Thyroid gland (tissue), 4 donors: ENCODE data around the gene TMEM167B. TPM values are rescaled to one million over a fixed set of nuclear protein-coding genes. Genes with fewer than 3 reads are reported as not detected.

ENCODE experiments used
- DNase-seq, 2 donors: peaks; one replicate each; pipeline ENCODE4 v3.0.0-alpha.2; 2019
- H3K27ac ChIP-seq, 3 donors: fragments of 200-600 bp; sonication (generic); 1 replicate in 2 of 3; 2 replicates in 1 of 3; pipeline ENCODE4 v1.5.1; 2016 to 2019; ENCODE audit warnings: mild to moderate bottlenecking in 1 of 3, moderate library complexity in 1 of 3
- H3K27me3 ChIP-seq: fragments of 200-600 bp; sonication (generic); one replicate; pipeline ENCODE4 v1.5.1; 2019
- H3K36me3 ChIP-seq, 2 donors: fragments of 200-600 bp; sonication (generic); one replicate each; pipeline ENCODE4 v1.5.1; 2016 to 2019
- H3K4me1 ChIP-seq, 2 donors: fragments of 200-600 bp; sonication (generic); one replicate each; pipeline ENCODE4 v1.5.1; 2017 to 2019
- H3K4me3 ChIP-seq, 3 donors: fragments of 200-600 bp; sonication (generic); replicated peaks in 1 of 3; 1 replicate in 2 of 3; 2 replicates in 1 of 3; pipeline ENCODE4 v1.5.1; 2016; ENCODE audit warnings: mild to moderate bottlenecking in 1 of 3
- H3K9me3 ChIP-seq: fragments of 200-600 bp; sonication (generic); one replicate; pipeline ENCODE4 v1.5.1; 2017
- CTCF ChIP-seq, 6 experiments: fragments of 200-600 bp in 3 of 6; fragments of 450-650 bp in 3 of 6; sonication (generic) in 3 of 6; IDR thresholded peaks; one replicate each; pipeline ENCODE4 v1.5.1; 2016 to 2019; ENCODE audit warnings: antibody characterized with exemption in 6 of 6, mild to moderate bottlenecking in 2 of 6, inconsistent platforms in 1 of 6, moderate library complexity in 1 of 6
- POLR2A ChIP-seq, 2 donors: fragments of 450-650 bp; IDR thresholded peaks; one replicate each; pipeline ENCODE4 v1.6.1; 2017; ENCODE audit warnings: antibody characterized with exemption in 2 of 2, mild to moderate bottlenecking in 2 of 2, moderate library complexity in 1 of 2
- WGBS, 2 donors: methylation state at CpG; one replicate each; pipeline ENCODE4 v1.1.5; 2017; 5-methylcytosine and 5-hydroxymethylcytosine counted together
- intact Hi-C: fragments of 100-400 bp; cut with DNase I; formaldehyde crosslinking; loops from one replicate; pipeline ENCODE4 v1.15.1; 2023
- total RNA-seq, 4 donors: library from RNA; depleted of rRNA; stranded (reverse); fragments of >200 nt; gene quantifications; one replicate each; pipeline ENCODE4 v1.2.3, GENCODE V29; 2016

Gene TMEM167B
- total RNA-seq, 4 donors from 2014 or later, result 36.5 to 46.5 (median 39.2) TPM

DNA sequence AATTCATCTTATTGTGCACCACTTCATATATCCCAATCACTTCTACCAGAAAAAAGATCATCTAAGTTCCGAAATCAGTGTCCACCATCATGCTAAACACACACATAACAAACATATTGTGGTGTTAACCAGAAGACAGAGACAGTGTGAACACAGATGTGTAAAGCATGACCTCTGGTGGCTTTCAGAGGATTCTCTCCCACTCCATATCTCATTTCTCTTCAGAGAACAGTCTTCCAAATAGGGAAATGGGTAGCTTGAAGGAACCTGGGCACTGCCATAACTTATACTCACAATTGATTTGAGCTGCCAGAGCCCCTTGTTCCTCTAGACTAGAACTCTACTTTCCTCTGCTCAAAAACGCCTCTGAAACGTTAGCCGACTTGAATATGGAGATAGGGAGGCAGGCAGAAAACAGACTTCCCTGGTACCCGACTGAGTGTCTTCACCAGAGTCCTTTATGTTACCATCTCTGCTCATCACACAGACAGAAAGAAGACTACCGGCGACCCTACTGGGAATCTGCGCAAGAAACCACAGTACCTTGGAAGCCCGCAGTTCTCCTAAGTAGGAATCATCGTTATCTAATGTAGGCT, 21.6 kb downstream of the TMEM167B start:
- H3K4me1 ChIP-seq, result peaks cover 13 to 21% of the 10 kb centered on the region in 2 donors
- no peak for TF ChIP-seq POLR2A (IDR thresholded peaks at IDR 0.05)
- TF ChIP-seq CTCF (IDR thresholded peaks at IDR 0.05), result no peak
- H3K27ac ChIP-seq, result no peak overlapping the region
- intact Hi-C loops, result loop anchor here (5.0 kb wide), 1 partner anchor 85 kb away; no protein-coding TSS in a partner anchor
- no peaks in the 10 kb centered on the region for H3K27me3 ChIP-seq
- 25 to 30% methylated on average over 10 of the region's 10 CpGs for WGBS, 2 donors
- H3K36me3 ChIP-seq, result no peaks in the 10 kb centered on the region
- no peak overlapping the region for H3K4me3 ChIP-seq
- H3K9me3 ChIP-seq, result no peaks in the 10 kb centered on the region
- DNase-seq, result no peak

DNA sequence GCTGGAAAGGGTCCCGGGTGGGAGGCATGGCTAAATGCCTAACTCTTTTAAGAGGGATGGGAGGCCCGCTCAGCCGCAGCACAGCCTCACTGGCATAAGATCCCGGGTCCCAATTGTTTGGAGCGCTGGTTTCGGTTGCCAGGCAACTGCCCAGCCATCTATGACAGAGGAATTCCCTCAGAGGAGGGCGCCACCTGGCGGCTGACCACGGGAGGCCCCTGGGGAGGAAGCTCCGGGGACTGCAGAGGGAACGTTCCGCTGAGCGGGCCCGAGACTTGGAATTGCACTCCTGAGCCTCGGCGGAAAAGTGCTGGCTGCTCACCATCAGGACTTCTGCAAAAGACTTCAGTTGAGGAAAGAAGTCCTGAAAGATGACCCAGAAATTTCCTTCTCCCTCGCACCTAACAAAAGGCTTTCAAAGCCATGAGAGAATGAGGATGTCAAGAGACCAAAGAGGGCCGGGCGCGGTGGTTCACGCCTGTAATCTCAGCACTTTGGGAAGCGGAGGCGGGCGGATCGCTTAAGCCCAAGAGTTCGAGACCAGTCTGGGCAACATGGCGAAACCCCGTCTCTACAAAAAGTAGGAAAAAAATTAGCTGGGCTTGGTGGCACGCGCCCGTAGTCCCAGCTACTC, 22.2 kb downstream of the TMEM167B start:
- intact Hi-C loops, result loop anchor here (5.0 kb wide), 1 partner anchor 85 kb away; no protein-coding TSS in a partner anchor
- Histone ChIP-seq H3K27me3 (no peaks in the 10 kb centered on the region), H3K9me3 (no peaks in the 10 kb centered on the region), H3K36me3 (no peaks in the 10 kb centered on the region), H3K4me3 (peak overlapping the region in 1 of 3 donors; percentile 13), H3K27ac (no peak overlapping the region), H3K4me1 (peaks cover 13 to 21% of the 10 kb centered on the region in 2 donors)
- peak; percentile 94 to 95 for DNase-seq
- TF ChIP-seq POLR2A (IDR thresholded peaks at IDR 0.05) (no peak), CTCF (IDR thresholded peaks at IDR 0.05) (peak; percentile 75 to 95 (median 94))
- 10 to 11% methylated on average over 26 to 28 of the region's 31 CpGs for WGBS, 2 donors

GRCh38 chr1:109113590-109114341, 23.2 kb downstream of the TMEM167B start, which contains the start of gene ELAPOR1:
Gene ELAPOR1, plus strand, starts transcription at chr1:109114115. Its CDS starts 69 bp downstream, at chr1:109114184.
- Histone ChIP-seq H3K4me1 (peaks cover 13 to 21% of the 10 kb centered on the region in 2 donors), H3K36me3 (no peaks in the 10 kb centered on the region), H3K27me3 (no peaks in the 10 kb centered on the region), H3K9me3 (no peaks in the 10 kb centered on the region), H3K27ac (no peak within 1 kb of the TSS), H3K4me3 (peak within 1 kb of the TSS in 1 of 3 donors; percentile 13)
- peak; percentile 60 to 69 for DNase-seq
- TF ChIP-seq POLR2A (IDR thresholded peaks at IDR 0.05) (no peak), CTCF (IDR thresholded peaks at IDR 0.05) (no peak)
- intact Hi-C loops, result loop anchor here (5.0 kb wide), 1 partner anchor 84 kb away; no protein-coding TSS in a partner anchor
- WGBS, 2 donors, result 2 to 3% methylated on average over 24 to 39 of the region's 56 CpGs

DNA sequence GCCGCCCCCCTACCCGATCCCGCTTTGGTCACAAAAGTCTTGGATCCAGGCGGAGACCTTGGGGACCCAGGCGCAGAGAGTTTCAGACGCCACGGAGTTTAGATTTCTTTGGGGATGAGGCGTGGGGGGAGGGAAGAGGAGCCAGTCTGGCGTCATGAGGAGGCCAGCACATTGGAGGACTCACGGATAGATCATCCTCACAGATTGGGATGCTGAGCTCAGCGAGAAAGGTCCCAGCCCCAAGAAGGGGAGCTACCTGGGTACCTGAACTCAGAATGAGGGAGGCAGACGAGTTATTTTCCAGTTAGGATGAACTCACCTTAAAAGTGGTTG, 23.7 kb downstream of the TMEM167B start:
- no peak overlapping the region for H3K27ac ChIP-seq
- peaks cover 13 to 21% of the 10 kb centered on the region in 2 donors for H3K4me1 ChIP-seq
- peak overlapping the region in 1 of 3 donors; percentile 13 for H3K4me3 ChIP-seq
- H3K36me3 ChIP-seq, result no peaks in the 10 kb centered on the region
- DNase-seq, result no peak
- no peaks in the 10 kb centered on the region for H3K27me3 ChIP-seq
- no peaks in the 10 kb centered on the region for H3K9me3 ChIP-seq
- WGBS, 2 donors, result 16 to 25% methylated on average over 11 to 12 of the region's 12 CpGs
- intact Hi-C loops, result loop anchor here (5.0 kb wide), 1 partner anchor 83 kb away; no protein-coding TSS in a partner anchor
- TF ChIP-seq POLR2A (IDR thresholded peaks at IDR 0.05), result no peak

DNA sequence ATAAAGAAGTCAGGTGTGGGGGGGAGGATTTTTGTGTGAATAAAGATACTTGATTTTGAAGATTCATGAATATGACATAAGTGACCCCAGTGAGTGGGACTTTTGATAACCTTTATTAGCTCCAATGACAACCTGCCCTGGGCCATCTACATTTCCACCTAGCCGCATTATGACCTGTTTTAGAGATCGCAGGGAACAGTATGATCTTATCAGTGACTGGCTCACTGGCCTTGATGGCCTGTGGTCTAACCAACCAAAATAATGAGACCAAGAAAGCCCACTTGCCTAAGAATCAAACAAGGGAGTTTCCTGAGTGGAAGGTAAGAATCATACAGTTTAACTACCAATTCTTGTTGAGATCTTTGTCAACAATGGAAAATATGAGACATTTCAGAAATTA, 25.1 kb downstream of the TMEM167B start:
- intact Hi-C loops, result no loop called here
- Histone ChIP-seq H3K9me3 (no peaks in the 10 kb centered on the region), H3K27me3 (no peaks in the 10 kb centered on the region), H3K36me3 (no peaks in the 10 kb centered on the region), H3K4me1 (peaks cover 13 to 21% of the 10 kb centered on the region in 2 donors), H3K27ac (no peak overlapping the region), H3K4me3 (no peak overlapping the region)
- 94 to 96% methylated on average over 2 of the region's 2 CpGs for WGBS, 2 donors
- no peak for TF ChIP-seq POLR2A (IDR thresholded peaks at IDR 0.05)
- no peak for TF ChIP-seq CTCF (IDR thresholded peaks at IDR 0.05)
- no peak for DNase-seq
